HepG2 (cell line): ENCODE data around the gene ACSS3. TPM values are rescaled to one million over a fixed set of nuclear protein-coding genes. Genes with fewer than 3 reads are reported as not detected.
A peak's percentile ranks its signal among the peaks of the same experiment; 100 is the strongest.

Experiments used
- AKAP8 ChIP-seq: sonication (generic); formaldehyde crosslinking; IDR thresholded peaks from 2 replicates; pipeline ENCODE4 v1.5.1; 2020; ENCODE audit warnings: mild to moderate bottlenecking, missing genetic modification reagents
- ARID4A ChIP-seq: sonication (generic); formaldehyde crosslinking; IDR thresholded peaks from 2 replicates; pipeline ENCODE4 v1.5.0; 2020; ENCODE audit warnings: mild to moderate bottlenecking, missing genetic modification reagents, borderline replicate concordance
- ASH2L ChIP-seq: fragments of 300-600, 200-600 bp; sonication (generic); IDR thresholded peaks from 2 replicates; pipeline ENCODE4 v1.7.0; 2017; ENCODE audit warnings: low read depth, mild to moderate bottlenecking, moderate library complexity, mixed read lengths, low read length; ENCODE audit not compliant: insufficient read length
- BRD4 ChIP-seq: sonication (generic); formaldehyde crosslinking; IDR thresholded peaks from 2 replicates; pipeline ENCODE4 v1.4.0; 2020; ENCODE audit warnings: missing genetic modification reagents
- ELF3 ChIP-seq: IDR thresholded peaks from 2 replicates; pipeline ENCODE4 v1.6.1; 2016; ENCODE audit warnings: missing genetic modification reagents, missing compliant biosample characterization
- JUN ChIP-seq: sonication (generic); formaldehyde crosslinking; IDR thresholded peaks from 2 replicates; pipeline ENCODE4 v1.4.0; 2020; ENCODE audit warnings: mild to moderate bottlenecking, missing genetic modification reagents
- MTF2 ChIP-seq: sonication (generic); formaldehyde crosslinking; IDR thresholded peaks from 2 replicates; pipeline ENCODE4 v1.5.0; 2020; ENCODE audit warnings: missing genetic modification reagents, borderline replicate concordance
- PBX2 ChIP-seq: IDR thresholded peaks from 2 replicates; pipeline ENCODE4 v1.6.1; 2016; ENCODE audit warnings: control low read depth
- PHF8 ChIP-seq: sonication (generic); formaldehyde crosslinking; IDR thresholded peaks from 2 replicates; pipeline ENCODE4 v1.5.0; 2020; ENCODE audit warnings: missing genetic modification reagents
- SRF ChIP-seq: IDR thresholded peaks from 2 replicates; pipeline ENCODE4 v1.6.1; 2011; ENCODE audit warnings: mild to moderate bottlenecking, low read depth, low read length, moderate library complexity
- TEAD3 ChIP-seq: optimal IDR thresholded peaks from 2 replicates; pipeline ENCODE3; 2016; ENCODE audit warnings: borderline replicate concordance
- YEATS4 ChIP-seq: sonication (generic); formaldehyde crosslinking; IDR thresholded peaks from 2 replicates; pipeline ENCODE4 v1.4.0; 2020; ENCODE audit warnings: missing genetic modification reagents, borderline replicate concordance
- ZBTB38 ChIP-seq: sonication (generic); formaldehyde crosslinking; IDR thresholded peaks from 2 replicates; pipeline ENCODE4 v1.5.1; 2020; ENCODE audit warnings: mild to moderate bottlenecking, missing genetic modification reagents
- ZBTB42 ChIP-seq: sonication (generic); formaldehyde crosslinking; IDR thresholded peaks from 2 replicates; pipeline ENCODE4 v1.5.0; 2020; ENCODE audit warnings: mild to moderate bottlenecking, missing genetic modification reagents
- ZNF44 ChIP-seq: sonication (generic); formaldehyde crosslinking; IDR thresholded peaks from 2 replicates; pipeline ENCODE4 v1.5.1; 2020; ENCODE audit warnings: mild to moderate bottlenecking, missing genetic modification reagents
- ZNF670 ChIP-seq: sonication (generic); formaldehyde crosslinking; IDR thresholded peaks from 2 replicates; pipeline ENCODE4 v1.8.0; 2022; ENCODE audit warnings: mild to moderate bottlenecking, missing genetic modification reagents, borderline replicate concordance
- ZNF75D ChIP-seq: sonication (generic); formaldehyde crosslinking; IDR thresholded peaks from 2 replicates; pipeline ENCODE4 v1.8.1; 2023; ENCODE audit warnings: missing genetic modification reagents, mild to moderate bottlenecking, borderline replicate concordance
- polyA plus RNA-seq, 8 experiments: library from polyadenylated mRNA; depleted of rRNA in 3 of 8; stranded (reverse) in 7 of 8; unstranded in 1 of 8; fragments of >200 nt; fragmentation: Illumina TruSeq in 4 of 8; extraction: Trizol in 4 of 8; gene quantifications; 2 replicates each; pipeline versions ENCODE4 v1.2.1 to v1.2.3, GENCODE V29; 2011 to 2016; ENCODE audit warnings: low read depth in 4 of 8, missing spikeins in 1 of 8, mixed read lengths in 1 of 8; ENCODE audit not compliant: insufficient read depth in 1 of 8
- total RNA-seq, 5 experiments: library from RNA; depleted of rRNA; stranded (reverse); fragments of >200 nt; fragmentation: Illumina TruSeq; extraction: Trizol; gene quantifications; 2 replicates each; pipeline ENCODE4 v1.2.3, GENCODE V29; 2016; ENCODE audit warnings: low read depth in 1 of 5
- TF ChIP-seq, protein P1 (sequence below): sonication (generic); formaldehyde crosslinking; IDR thresholded peaks from 2 replicates; pipeline ENCODE4 v1.5.0; 2020; ENCODE audit warnings: missing genetic modification reagents
- TF ChIP-seq, protein P2 (sequence below): sonication (generic); formaldehyde crosslinking; IDR thresholded peaks from 2 replicates; pipeline ENCODE4 v1.9.0; 2021; ENCODE audit warnings: missing genetic modification reagents, borderline replicate concordance
- TF ChIP-seq, protein P3 (sequence below): IDR thresholded peaks from 2 replicates; pipeline ENCODE4 v1.6.1; 2012; ENCODE audit warnings: inconsistent platforms

Gene ACSS3
- total and polyA plus RNA-seq, 2 of the 13 experiments (the other 11 are each of a cell fraction or from before 2014, with no cell fraction given), result 79.5 to 86.3 TPM

GRCh38 chr12:81077686-81078441 lies at the start of gene ACSS3 (continued):
- TF ChIP-seq JUN (CRISPR knock-in tag) (0 out of 2 replicates have a peak, but pooled peaks have one; percentile 26), PHF8 (CRISPR knock-in tag) (peak; percentile 55), ZNF670 (CRISPR knock-in tag) (no peak), ZNF75D (CRISPR knock-in tag) (no peak), SRF (peak; percentile 26; the same call in 1 of the 2 replicates), PBX2 (no peak), YEATS4 (CRISPR knock-in tag) (peak; percentile 72), AKAP8 (peak; percentile 58; the same call in 1 of the 2 replicates), ARID4A (peak; percentile 48), ZNF44 (CRISPR knock-in tag) (no peak; the same call in 1 of the 2 replicates), ZBTB38 (CRISPR knock-in tag) (0 out of 2 replicates have a peak, but pooled peaks have one; percentile 18), TEAD3 (CRISPR knock-in tag) (peak; percentile 67), ZBTB42 (0 out of 2 replicates have a peak, but pooled peaks have one; percentile 7), MTF2 (CRISPR knock-in tag) (peak; percentile 28; the same call in 1 of the 2 replicates), BRD4 (CRISPR knock-in tag) (0 out of 2 replicates have a peak, but pooled peaks have one; percentile 5), ELF3 (CRISPR knock-in tag) (peak; percentile 14; the same call in 1 of the 2 replicates), ASH2L (peak; percentile 71)
- TF ChIP-seq, protein P1, sequence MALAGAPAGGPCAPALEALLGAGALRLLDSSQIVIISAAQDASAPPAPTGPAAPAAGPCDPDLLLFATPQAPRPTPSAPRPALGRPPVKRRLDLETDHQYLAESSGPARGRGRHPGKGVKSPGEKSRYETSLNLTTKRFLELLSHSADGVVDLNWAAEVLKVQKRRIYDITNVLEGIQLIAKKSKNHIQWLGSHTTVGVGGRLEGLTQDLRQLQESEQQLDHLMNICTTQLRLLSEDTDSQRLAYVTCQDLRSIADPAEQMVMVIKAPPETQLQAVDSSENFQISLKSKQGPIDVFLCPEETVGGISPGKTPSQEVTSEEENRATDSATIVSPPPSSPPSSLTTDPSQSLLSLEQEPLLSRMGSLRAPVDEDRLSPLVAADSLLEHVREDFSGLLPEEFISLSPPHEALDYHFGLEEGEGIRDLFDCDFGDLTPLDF (CRISPR knock-in tag), result no peak
- TF ChIP-seq, protein P2, sequence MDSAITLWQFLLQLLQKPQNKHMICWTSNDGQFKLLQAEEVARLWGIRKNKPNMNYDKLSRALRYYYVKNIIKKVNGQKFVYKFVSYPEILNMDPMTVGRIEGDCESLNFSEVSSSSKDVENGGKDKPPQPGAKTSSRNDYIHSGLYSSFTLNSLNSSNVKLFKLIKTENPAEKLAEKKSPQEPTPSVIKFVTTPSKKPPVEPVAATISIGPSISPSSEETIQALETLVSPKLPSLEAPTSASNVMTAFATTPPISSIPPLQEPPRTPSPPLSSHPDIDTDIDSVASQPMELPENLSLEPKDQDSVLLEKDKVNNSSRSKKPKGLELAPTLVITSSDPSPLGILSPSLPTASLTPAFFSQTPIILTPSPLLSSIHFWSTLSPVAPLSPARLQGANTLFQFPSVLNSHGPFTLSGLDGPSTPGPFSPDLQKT (CRISPR knock-in tag), result no peak
- TF ChIP-seq, protein P3, sequence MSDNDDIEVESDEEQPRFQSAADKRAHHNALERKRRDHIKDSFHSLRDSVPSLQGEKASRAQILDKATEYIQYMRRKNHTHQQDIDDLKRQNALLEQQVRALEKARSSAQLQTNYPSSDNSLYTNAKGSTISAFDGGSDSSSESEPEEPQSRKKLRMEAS, result peak; percentile 19
